UCSD-AML1 (cell line): ENCODE measurements around the gene PPP1R13B.

ENCODE experiments used
- DNase-seq: peaks from one replicate; lab custom pipeline; 2025; ENCODE audit not compliant: unreplicated experiment; lab: John Stamatoyannopoulos, UW

PPP1R13B gene

DNA sequence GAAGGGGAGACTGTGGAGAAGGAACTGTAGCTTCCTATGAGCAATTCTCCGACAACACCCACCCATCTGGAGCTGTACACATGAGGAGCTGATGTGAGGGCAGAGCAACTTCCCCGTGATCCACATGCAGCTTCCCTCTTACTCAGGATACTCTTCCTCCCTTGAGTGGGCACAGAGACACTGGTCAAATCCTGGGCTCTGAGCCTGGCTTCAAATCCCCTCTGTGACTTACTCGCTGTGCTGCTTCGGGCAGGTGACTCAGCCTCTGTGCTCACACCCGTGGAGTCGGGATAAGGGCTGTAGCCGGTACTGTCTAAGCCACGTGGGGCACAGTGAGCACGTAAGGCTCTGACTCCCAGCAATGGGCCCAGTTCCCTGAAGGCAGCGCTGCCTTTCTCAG lies 100.7 kb downstream of the PPP1R13B start:
- no peak for DNase-seq

DNA sequence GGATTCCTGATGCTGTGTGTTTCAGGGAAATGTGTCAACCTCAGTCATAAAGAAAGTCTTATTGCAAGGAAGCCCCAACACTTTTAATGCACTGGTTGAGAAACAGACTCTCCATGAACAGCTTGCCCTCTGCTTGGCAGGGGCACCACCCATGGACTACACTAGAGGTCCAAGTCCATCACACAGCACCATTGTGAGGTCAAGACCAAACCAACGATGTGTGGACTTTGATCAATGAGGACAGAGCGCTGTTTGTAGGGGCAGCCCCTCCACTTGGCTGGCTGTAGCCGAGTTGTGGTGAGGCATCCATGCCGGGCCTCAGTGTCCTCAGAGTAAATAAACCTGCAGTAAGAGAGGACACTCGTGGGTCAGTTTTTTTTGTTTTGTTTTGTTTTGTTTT lies 102.0 kb downstream of the PPP1R13B start:
- no peak for DNase-seq

DNA sequence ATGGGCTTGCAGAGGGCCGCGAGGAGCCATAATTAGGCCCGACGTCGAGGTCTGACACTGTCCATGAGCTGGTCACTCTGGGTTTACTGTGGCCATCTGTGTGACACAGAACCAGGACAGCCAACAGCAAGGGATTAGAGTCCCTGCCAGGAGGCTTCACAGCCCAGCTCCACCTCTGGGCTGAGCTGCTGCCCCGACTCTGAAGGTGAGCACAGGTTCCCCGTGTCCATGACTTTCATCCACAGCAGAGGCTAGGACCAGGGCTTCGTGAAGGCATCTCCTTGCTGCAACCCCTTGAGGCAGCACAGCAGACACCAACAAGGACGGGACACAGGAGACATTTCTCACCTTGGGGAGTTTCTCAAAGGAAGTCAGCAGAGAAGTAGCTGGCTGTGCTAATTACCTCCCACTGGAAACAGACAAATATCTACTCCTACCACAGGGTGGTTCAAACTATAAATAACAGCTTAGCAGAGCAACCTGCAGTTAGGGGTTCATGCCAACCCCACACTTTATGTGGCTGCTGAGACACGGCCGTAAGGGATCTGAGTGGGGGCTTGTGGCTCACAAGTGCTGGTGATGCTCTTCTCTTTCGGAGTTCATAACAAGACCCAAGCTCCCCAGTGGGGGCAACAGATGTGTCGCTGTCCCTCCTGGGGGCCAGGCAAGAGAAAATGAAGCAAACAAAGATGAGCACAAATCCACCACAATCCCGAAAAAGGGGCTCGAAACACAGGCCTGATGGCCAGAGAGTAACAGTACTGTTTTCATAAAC lies 102.6 kb downstream of the PPP1R13B start:
- no peak for DNase-seq

DNA sequence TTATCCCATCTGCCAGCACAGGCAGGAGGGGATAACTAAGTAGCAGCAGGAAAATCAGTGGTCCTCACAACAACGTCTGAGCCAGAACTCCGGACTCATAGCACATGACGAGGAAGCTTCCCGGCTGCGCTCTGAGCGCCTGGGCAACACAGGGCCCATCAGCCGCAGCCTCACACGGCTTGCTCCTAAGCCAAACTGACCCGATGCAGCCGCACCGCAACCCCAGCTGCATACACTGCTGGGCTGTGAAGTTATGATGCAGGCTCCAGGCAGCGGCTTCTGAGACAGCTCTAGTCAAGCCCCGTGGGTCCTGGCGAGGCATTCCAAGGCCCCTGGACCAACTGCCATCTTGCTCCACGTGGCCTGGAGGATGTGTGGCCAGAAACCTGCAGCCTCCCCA lies 103.7 kb downstream of the PPP1R13B start:
- no peak for DNase-seq

DNA sequence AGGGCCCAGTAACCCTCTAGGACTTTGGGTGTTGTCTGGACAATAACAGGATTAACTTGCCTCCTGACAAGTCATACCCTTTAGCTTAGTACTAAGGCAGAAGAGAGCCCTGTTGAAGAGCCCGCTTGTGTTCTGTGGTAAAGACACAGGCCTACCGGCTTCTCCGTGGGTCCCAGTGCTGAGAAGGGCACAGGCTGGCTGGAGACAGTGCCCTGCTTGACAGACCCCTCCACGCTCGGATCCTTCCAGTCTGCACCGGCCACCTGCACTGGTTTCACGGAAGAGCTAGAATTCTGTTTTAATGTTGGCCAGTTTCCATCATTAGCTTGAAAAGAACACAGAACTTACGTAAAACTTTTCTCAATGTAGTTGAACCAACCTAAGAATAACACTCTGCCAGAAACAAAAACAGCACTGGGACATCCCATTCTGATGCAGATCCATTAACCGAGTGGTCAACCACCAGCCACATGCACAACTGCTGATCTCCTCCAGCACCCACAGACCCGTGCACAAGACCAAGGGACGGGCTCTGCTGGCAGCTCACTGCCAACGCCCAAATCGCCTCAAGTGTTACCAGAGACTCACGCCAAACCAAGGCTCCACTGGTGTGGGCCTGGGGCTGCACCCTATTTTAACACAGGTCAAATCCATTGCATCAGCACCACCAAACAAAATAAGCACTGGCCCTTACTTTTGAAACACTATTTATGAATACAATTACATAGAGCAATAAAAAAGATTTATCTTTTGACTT lies 104.7 kb downstream of the PPP1R13B start:
- no peak for DNase-seq

DNA sequence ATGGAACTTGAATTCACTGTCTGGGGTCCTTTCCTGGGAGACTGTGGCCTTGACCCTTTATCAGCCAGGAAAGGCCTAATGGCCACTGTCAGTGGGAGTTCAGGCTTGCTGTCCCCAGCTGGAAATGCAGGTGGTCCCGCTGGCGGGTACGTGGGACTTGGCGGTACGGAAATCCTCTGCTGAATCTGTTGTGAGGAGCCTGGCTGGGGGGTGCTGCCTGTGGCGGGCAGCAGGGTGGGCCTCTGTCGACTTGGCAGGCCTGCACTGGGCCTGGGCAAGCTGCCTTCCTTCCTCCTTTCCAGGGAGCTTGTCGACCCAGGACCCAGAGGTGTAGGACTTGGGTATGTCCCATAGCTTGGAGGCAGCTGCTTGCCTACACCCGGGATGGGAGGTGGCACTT lies 105.5 kb downstream of the PPP1R13B start:
- DNase-seq: no peak

DNA sequence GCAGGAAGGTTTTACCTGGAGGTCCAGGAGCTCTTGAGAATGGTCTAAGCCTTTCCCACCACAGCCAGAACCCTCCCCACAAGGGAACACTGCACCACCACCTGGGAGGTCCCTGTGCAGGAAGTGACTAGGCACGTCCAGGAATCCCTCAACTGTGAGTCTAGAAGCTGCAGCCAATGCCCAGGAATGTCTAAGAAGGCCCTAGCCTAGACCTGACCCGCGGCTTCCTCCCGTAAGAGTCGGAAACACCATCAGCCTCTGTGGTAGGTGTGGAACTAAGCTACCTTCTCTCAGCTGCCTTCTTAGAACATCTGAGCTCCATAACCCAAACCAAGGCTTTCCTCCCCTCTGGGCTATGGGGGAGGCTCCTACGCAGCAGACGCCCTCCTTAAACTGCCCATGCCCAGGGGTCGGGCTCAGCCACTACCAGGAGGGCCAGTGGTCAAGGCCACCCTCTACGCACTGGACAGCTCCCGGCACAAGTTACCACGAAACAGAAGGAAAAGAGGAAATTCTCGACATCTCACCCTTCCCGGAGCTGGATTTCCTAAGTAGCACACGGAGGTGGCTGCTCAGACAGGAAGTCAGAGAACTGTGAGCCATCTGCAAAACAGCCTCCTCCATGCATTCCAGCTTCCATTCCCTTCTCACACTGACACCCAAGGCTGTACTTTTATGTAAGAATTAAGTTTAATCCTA lies 106.2 kb downstream of the PPP1R13B start:
- DNase-seq: no peak

DNA sequence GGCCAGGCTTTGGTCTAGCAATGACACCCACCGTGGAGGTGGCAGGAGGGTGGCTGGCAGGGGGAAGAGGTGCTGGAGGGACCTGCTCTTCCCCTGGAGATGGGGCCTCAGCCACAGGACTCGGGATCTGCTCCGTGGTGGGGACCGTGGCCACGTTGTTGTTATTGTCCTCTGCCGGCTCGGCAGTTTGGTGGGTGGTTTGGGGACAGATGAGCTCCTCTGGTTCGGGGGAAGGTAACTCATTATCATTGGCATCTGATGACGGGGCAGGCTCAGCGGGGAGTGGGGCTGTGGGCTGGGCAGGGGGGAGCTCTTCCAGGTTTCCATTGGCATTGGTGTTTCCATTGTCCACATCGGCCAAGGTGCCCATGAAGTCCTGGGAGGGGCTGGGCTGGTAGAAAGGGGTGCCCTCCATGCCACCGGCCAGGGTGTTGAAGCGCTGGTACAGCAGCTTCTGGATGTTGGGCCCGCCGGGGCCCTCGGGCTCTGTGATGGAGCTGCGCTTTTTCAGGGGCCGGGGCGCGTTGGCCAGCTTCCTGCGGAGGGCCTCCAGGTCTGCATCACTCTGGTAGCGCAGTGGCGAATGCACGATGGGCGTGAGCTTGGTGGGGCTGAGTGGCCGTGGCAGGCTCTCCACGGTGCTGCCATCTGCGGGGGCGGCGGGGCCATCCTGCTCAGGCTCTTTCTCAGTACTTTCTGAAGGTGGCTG lies 107.4 kb downstream of the PPP1R13B start:
- no peak for DNase-seq

DNA sequence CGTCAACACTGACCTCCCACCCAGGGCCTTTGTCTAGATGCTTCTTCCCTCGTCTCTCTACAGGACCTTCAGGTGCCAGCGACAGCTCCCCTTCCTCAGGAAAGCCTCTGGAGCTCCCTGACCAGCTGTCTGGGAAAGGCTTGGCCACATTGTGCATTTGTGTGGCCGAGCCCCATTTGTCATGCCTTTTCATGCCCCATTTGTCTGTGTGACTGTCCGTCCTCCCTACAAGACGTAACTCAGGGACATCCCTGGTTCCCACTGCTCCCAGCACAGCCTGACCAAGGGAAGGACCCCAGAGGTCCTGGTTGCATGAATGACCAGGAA lies 107.9 kb downstream of the PPP1R13B start:
- no peak for DNase-seq

DNA sequence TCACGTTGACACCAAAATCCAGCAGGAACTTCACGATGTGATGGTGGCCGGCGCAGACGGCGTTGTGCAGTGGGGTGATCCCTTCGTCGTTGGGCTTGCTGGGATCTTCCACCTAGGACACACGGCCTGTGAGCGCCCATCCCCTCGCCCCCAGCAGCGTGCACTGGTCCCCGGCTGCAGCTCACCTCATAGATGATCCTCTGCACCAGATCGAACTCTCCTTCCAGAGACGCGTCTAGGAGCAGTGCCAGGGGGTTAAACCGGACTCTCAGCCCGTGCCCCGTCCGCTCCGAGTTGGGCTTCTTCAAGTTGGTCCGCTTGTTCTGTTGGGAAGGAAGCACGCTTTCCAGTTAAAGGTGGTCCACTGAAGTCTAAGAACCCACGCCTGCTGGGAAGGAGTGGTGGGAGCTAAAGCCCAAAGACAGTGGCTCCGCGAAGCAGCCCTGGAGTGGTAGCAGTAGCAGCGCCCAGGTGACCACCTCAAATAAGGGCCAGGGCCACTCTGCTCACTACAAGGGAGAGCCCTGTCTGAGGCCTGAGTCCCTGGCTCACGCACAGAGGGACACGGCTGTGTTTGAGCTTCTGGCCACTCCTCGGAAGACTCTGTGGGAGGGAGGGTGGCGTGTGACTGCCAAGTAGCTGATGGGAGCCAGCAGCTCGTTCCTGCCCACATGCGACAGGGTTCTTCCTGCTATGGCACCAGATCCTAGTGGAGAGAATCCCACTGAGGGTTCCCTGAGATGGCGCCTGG lies 108.5 kb downstream of the PPP1R13B start:
- DNase-seq: no peak

DNA sequence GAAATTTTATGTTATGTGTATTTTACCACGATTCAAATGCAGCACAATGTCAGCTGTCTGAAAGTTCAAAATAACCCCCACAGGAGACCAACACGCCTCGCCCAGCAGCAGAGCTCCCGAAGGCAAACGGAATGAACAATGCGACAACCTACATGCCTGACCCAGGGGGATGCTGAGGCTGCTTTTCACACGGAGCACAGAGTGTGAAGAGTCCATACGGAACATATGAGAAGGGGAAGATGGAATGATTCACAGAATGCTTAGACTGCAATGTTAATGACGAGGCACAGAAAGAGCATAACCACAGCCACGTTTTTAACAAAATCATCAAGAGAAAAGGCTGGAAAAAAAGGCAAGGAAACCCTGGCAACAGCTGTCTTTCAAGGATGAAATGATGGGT lies 109.2 kb downstream of the PPP1R13B start:
- no peak for DNase-seq

DNA sequence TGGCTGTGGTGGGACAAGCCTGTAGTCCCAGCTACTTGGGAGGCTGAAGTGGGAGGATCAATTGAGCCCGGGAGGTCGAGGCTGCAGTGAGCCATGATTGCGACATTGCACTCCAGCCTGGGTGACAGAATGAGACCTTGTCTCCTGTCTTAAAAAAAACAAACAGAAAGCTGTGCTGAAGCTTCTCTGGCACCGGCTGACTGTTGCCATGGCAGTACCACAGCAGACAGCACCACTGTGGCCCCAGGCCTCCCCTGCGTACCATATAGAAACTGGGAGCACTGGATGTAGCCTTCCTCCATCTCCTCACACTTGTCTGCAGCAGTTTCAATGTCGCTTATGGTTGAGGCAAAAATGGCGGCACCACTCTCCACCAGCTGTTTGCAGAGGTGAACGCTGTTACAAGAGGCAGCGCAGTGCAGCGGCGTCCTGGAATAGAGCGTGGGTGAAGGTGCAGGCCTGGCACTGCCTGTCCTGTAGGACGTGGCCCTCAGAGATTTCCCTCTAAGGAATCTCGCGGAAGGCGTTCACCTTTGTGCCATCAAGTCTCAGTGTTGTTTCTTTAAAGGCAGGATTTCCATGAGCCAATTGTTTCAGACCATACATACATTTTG lies 109.8 kb downstream of the PPP1R13B start:
- DNase-seq: no peak

DNA sequence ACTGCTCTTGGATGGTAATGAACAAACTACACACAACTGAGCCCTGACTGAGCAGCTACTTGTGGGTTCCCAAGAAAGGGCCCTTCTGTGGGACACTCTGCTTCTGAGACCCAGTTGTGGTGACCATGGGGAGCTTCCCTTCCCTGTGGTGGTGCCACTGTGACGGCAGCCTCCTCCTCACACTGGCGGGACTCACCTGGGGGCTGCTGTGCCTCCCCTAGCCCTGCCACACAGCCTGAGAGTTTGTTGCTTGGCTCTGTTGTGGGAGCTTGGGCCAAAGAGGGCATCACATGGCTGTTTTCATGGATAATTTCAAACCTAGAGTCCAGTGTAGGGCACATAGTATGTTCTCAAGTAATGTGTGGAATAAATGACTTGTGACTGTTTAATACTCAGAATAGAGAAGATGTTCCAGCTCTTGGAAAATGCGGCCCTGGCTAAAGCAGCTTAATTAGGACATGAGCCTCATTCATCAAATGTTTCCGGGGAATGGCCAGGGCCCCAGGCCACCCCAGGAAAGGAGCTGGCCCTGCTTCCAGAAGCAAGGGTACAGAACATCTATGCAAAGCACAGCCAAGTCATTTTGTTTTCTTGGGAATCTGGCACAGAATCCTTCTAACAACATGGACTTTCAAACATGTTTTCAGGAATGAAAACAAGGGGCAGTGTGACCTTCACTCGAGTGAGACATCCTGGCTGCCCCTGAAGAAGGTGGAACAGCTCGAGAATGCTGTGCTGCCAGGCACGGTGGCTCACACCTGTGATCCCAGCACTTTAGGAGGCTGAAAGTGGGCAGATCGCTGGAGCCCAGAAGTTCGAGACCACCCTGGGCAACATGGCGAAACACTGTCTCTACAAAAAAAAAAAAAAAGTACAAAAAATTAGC lies 110.6 kb downstream of the PPP1R13B start:
- DNase-seq: no peak

DNA sequence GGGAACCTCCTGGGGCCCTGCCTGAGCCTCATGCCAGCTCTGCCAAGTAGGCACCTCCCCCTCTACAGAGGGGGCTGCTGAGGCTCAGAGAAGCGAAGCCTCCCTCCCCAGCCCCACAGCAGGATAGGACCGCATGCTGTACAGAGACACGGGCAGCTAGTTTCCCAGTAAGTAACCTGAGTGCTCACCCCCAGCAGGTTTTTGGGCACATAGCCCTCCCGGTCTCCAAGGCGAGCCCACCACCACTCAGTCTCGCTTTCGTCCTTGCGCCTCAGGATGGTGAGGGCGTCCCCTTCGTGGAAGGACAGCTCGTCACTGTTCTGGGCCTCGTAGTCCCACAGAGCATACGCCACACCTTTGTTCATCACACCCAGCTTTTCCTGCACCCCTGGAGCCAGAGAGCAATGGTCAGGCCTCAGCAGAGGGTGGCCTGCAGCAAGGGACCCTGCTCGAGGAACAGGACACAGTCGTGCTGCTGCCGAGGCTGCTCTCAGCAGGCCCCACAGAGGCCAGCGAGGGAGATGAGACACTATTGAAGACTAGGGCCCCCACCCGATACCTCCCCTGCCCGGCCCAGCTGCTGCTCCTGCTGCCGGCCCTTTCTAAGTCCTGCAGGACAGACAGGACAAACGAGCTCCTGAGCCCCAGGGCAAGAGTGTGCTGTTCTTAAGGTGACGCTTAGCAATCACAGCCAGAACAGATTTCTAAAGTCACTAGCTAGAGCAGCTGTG lies 111.4 kb downstream of the PPP1R13B start:
- no peak for DNase-seq

DNA sequence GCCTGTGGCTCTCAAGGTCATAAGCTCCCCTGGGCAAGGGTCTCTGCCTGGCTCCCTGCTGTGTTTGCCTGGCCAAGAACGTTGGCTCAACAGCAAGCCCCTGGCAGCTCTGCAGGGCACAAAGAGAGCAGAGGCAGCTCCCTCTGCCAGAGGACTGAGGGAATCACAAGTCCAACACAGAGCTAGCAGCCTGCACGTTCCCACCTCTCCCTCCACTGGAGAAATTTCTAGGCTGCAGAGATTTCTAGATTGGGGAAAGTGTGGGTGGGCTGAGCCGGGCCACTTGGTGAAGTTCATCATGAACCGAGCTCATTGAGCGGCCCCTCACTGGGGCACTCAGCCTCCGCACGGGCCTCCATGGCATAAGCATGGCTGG lies 111.9 kb downstream of the PPP1R13B start:
- no peak for DNase-seq

DNA sequence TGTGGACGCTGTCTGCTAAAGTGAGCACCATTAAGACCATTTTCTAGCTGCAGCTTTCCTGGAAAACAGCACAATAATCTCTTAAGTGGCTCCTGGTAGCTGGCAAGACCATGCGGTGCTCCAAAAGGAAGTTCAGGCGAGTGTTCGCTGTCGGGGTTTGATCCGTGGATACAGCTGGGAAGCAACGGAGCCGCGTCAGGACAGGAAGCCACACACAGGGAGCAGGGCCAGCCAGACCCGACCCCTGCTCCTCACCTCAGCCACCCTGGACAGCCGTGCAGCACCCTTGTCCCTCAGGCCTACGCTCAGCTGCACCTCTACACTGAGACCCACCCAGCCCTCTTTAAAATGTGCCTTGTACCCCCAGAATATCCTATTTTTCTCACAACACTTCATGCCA lies 112.4 kb downstream of the PPP1R13B start:
- DNase-seq: no peak

DNA sequence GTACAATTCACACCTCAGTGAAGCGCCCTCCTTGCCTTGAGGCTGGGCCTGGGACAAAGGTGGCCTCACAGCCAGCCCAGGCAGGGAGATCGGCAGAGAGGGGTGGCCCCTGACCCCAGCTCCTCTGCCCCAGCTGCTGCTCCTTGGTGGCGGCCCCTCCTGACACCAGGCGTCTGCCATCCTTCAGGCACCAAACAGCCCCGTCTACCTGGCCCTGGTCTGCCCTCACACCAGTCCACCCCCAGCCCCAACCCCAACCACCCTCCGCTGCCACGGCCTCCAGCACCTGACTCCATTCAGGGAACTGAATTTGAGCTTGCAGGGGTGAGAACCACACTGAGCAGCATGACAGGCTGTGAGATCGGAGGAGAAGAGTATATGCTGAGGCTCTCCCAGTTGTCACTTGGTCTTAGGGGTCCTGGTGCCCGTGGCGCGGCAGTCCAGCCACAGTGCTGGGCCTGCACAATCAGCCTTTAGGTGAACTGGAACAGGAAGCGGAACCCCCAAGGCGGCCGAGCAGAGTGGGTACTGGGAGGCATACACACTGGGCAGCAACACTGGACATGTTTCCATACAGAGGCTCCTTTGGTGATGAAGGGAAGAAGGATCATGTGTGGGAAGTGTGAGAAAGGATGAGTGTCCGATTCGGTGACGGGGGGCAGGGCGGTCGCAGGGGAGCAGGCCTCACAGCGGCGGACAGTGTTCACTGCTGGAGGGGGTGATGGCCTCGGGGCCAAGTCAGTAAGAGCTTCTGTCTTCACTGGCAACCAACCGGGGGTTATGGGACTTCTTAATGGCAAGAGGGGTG lies 113.1 kb downstream of the PPP1R13B start:
- DNase-seq: no peak

DNA sequence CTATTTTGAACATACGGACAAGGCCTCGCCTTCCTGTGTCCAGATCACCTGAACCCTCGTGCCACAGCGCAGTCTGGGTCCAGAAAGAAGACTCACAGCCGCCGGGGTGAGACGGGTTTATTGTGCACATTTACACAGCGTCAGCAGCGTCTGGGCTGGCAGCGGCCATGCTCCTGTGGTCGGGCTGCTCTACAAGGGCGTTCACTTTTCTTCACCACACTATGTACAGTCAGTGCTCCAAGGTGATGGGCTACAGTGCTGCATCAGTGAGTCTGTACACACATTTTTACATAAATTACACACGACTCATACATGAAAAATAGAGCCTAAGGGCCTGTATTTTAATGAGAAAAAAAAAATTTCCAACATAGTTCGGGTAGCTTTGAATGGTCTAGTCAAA lies 113.7 kb downstream of the PPP1R13B start:
- no peak for DNase-seq
